ENCODE results near the gene AFDN. TPM values are rescaled to one million over a fixed set of nuclear protein-coding genes. Genes with fewer than 3 reads are reported as not detected.

AFDN gene
- total RNA-seq, result 10 to 100 TPM; 18.6 to 20.6 TPM

- no peak for DNase-seq
- POLR2A ChIA-PET, result no interaction called here
- Mint-ChIP-seq H3K4me1 (peaks cover 34% of the 10 kb centered on the region), H3K4me3 (peak within 1 kb of the TSS; percentile 77), H3K27me3 (peaks cover 70% of the 10 kb centered on the region), H3K36me3 (ENCODE audit: low read depth) (no peaks in the 10 kb centered on the region), H3K27ac (peak within 1 kb of the TSS; percentile 62), H3K9me3 (no peaks in the 10 kb centered on the region)
- CTCF ChIA-PET, result no interaction called here
These were observed at the start of gene AFDN for GRCh38 chr6:167826896-167827582. TSS of gene AFDN (plus strand) at chr6:167826911. CDS start at chr6:167827133, 222 bp downstream.

GRCh38 chr6:167778497-167779128, 48.1 kb upstream of the AFDN start:
- no peaks in the 10 kb centered on the region for H3K4me1 Mint-ChIP-seq
- no peak for DNase-seq
- H3K9me3 Mint-ChIP-seq, result no peaks in the 10 kb centered on the region
- no peak overlapping the region for H3K27ac Mint-ChIP-seq
- no peaks in the 10 kb centered on the region for H3K36me3 Mint-ChIP-seq (ENCODE audit: low read depth)
- ChIA-PET CTCF (no interaction called here), POLR2A (no interaction called here)
- H3K27me3 Mint-ChIP-seq, result peaks cover 4% of the 10 kb centered on the region
- H3K4me3 Mint-ChIP-seq, result no peak overlapping the region

GRCh38 chr6:167779129-167779992, 47.4 kb upstream of the AFDN start:
- peaks cover 6% of the 10 kb centered on the region for H3K27me3 Mint-ChIP-seq
- DNase-seq, result no peak
- H3K27ac Mint-ChIP-seq, result no peak overlapping the region
- POLR2A ChIA-PET, result no interaction called here
- H3K4me1 Mint-ChIP-seq, result no peaks in the 10 kb centered on the region
- no peak overlapping the region for H3K4me3 Mint-ChIP-seq
- no peaks in the 10 kb centered on the region for H3K36me3 Mint-ChIP-seq (ENCODE audit: low read depth)
- CTCF ChIA-PET, result no interaction called here
- no peaks in the 10 kb centered on the region for H3K9me3 Mint-ChIP-seq

- H3K9me3 Mint-ChIP-seq, result no peaks in the 10 kb centered on the region
- CTCF ChIA-PET, result no interaction called here
These were observed 46.6 kb upstream of the AFDN start for GRCh38 chr6:167779993-167780655.

GRCh38 chr6:167781066-167781767, 45.5 kb upstream of the AFDN start:
- POLR2A ChIA-PET, result no interaction called here
- Mint-ChIP-seq H3K27ac (no peak overlapping the region), H3K4me1 (no peaks in the 10 kb centered on the region), H3K4me3 (no peak overlapping the region), H3K36me3 (ENCODE audit: low read depth) (no peaks in the 10 kb centered on the region), H3K9me3 (no peaks in the 10 kb centered on the region), H3K27me3 (peaks cover 8% of the 10 kb centered on the region)
- CTCF ChIA-PET, result no interaction called here
- no peak for DNase-seq

More at GRCh38 chr6:167779993-167780655, 46.6 kb upstream of the AFDN start:
- POLR2A ChIA-PET, result no interaction called here
- no peak overlapping the region for H3K27ac Mint-ChIP-seq
- peaks cover 6% of the 10 kb centered on the region for H3K27me3 Mint-ChIP-seq
- no peaks in the 10 kb centered on the region for H3K4me1 Mint-ChIP-seq
- H3K4me3 Mint-ChIP-seq, result no peak overlapping the region
- no peak for DNase-seq
- no peaks in the 10 kb centered on the region for H3K36me3 Mint-ChIP-seq (ENCODE audit: low read depth)

GRCh38 chr6:167781868-167782267, 44.8 kb upstream of the AFDN start:
- H3K36me3 Mint-ChIP-seq (ENCODE audit: low read depth), result no peaks in the 10 kb centered on the region
- H3K27me3 Mint-ChIP-seq, result peaks cover 8% of the 10 kb centered on the region
- no peaks in the 10 kb centered on the region for H3K9me3 Mint-ChIP-seq
- DNase-seq, result no peak
- POLR2A ChIA-PET, result no interaction called here
- H3K27ac Mint-ChIP-seq, result no peak overlapping the region
- H3K4me3 Mint-ChIP-seq, result no peak overlapping the region
- H3K4me1 Mint-ChIP-seq, result no peaks in the 10 kb centered on the region
- CTCF ChIA-PET, result no interaction called here

- H3K27ac Mint-ChIP-seq, result no peak overlapping the region
- H3K36me3 Mint-ChIP-seq (ENCODE audit: low read depth), result no peaks in the 10 kb centered on the region
- no peaks in the 10 kb centered on the region for H3K4me1 Mint-ChIP-seq
- POLR2A ChIA-PET, result no interaction called here
- H3K4me3 Mint-ChIP-seq, result no peak overlapping the region
- CTCF ChIA-PET, result no interaction called here
- H3K27me3 Mint-ChIP-seq, result peaks cover 8% of the 10 kb centered on the region
- no peaks in the 10 kb centered on the region for H3K9me3 Mint-ChIP-seq
- no peak for DNase-seq
These were observed 43.8 kb upstream of the AFDN start for GRCh38 chr6:167782698-167783517.

- H3K9me3 Mint-ChIP-seq, result no peaks in the 10 kb centered on the region
- no peak overlapping the region for H3K27ac Mint-ChIP-seq
- ChIA-PET CTCF (no interaction called here), POLR2A (no interaction called here)
- H3K4me1 Mint-ChIP-seq, result no peaks in the 10 kb centered on the region
- no peak for DNase-seq
- no peak overlapping the region for H3K4me3 Mint-ChIP-seq
- H3K27me3 Mint-ChIP-seq, result peaks cover 9% of the 10 kb centered on the region
- H3K36me3 Mint-ChIP-seq (ENCODE audit: low read depth), result no peaks in the 10 kb centered on the region
These were observed 39.6 kb upstream of the AFDN start for GRCh38 chr6:167786853-167787675.

GRCh38 chr6:167787896-167788562, 38.7 kb upstream of the AFDN start:
- H3K36me3 Mint-ChIP-seq (ENCODE audit: low read depth), result no peaks in the 10 kb centered on the region
- CTCF ChIA-PET, result no interaction called here

GRCh38 chr6:167788563-167788903, 38.2 kb upstream of the AFDN start:
- ChIA-PET POLR2A (no interaction called here), CTCF (no interaction called here)
- Mint-ChIP-seq H3K9me3 (no peaks in the 10 kb centered on the region), H3K27me3 (peaks cover 7% of the 10 kb centered on the region), H3K36me3 (ENCODE audit: low read depth) (no peaks in the 10 kb centered on the region), H3K27ac (no peak overlapping the region), H3K4me3 (no peak overlapping the region), H3K4me1 (no peaks in the 10 kb centered on the region)
- DNase-seq, result no peak

More at GRCh38 chr6:167787896-167788562, 38.7 kb upstream of the AFDN start:
- POLR2A ChIA-PET, result no interaction called here
- H3K9me3 Mint-ChIP-seq, result no peaks in the 10 kb centered on the region
- H3K4me3 Mint-ChIP-seq, result no peak overlapping the region
- no peak for DNase-seq
- no peaks in the 10 kb centered on the region for H3K4me1 Mint-ChIP-seq
- peaks cover 9% of the 10 kb centered on the region for H3K27me3 Mint-ChIP-seq
- no peak overlapping the region for H3K27ac Mint-ChIP-seq

- Mint-ChIP-seq H3K4me3 (no peak overlapping the region), H3K27me3 (peaks cover 9% of the 10 kb centered on the region), H3K4me1 (no peaks in the 10 kb centered on the region), H3K27ac (no peak overlapping the region), H3K9me3 (no peaks in the 10 kb centered on the region), H3K36me3 (ENCODE audit: low read depth) (no peaks in the 10 kb centered on the region)
- ChIA-PET CTCF (no interaction called here), POLR2A (no interaction called here)
- DNase-seq, result no peak
These were observed 37.4 kb upstream of the AFDN start for GRCh38 chr6:167789358-167789757.

Data from activated CD4-positive, alpha-beta T cell treated with anti-CD3 and anti-CD28 coated beads, Interleukin-2, amount 10 ng/mL, durations not matched to agents 7 days and 5 days (primary cell).